DOHH2 (cell line): ENCODE data around the gene PRPF39.

Experiments used
- H3F3A ChIP-seq: fragments of 200-600 bp; sonication (generic), shearing (Covaris generic); 2 replicates; pipeline ENCODE4 v1.6.0; 2016; ENCODE audit warnings: antibody characterized with exemption, mild to moderate bottlenecking; ENCODE audit not compliant: control insufficient read depth, insufficient read depth
- H3K27ac ChIP-seq: fragments of 200-600 bp; sonication (generic); 2 replicates; pipeline ENCODE4 v1.5.1; 2014; ENCODE audit warnings: low read depth, mild to moderate bottlenecking, low read length, moderate library complexity
- H3K27me3 ChIP-seq: fragments of 200-600 bp; sonication (generic); 2 replicates; pipeline ENCODE4 v1.6.1; 2014; ENCODE audit warnings: mild to moderate bottlenecking, low read length, mixed read lengths; ENCODE audit not compliant: control insufficient read depth
- H3K36me3 ChIP-seq: fragments of 200-600 bp; sonication (generic); 2 replicates; pipeline ENCODE4 v1.6.1; 2014; ENCODE audit warnings: mild to moderate bottlenecking, low read length, moderate library complexity, mixed read lengths; ENCODE audit not compliant: control insufficient read depth
- H3K4me1 ChIP-seq: fragments of 200-600 bp; sonication (generic); 2 replicates; pipeline ENCODE4 v1.6.1; 2014; ENCODE audit warnings: mild to moderate bottlenecking, low read length, mixed read lengths; ENCODE audit not compliant: control insufficient read depth
- H3K4me2 ChIP-seq: fragments of 200-600 bp; sonication (generic); 2 replicates; pipeline ENCODE4 v1.6.0; 2014; ENCODE audit warnings: mild to moderate bottlenecking, low read length, moderate library complexity
- H3K4me3 ChIP-seq: fragments of 200-600 bp; sonication (generic); 2 replicates; pipeline ENCODE4 v1.5.1; 2014; ENCODE audit warnings: mild to moderate bottlenecking, low read length, mixed read lengths
- H3K79me2 ChIP-seq: fragments of 200-600 bp; sonication (generic); 2 replicates; pipeline ENCODE4 v1.6.1; 2014; ENCODE audit warnings: mild to moderate bottlenecking, low read length, mixed read lengths; ENCODE audit not compliant: control insufficient read depth
- H3K9me2 ChIP-seq: fragments of 200-600 bp; sonication (generic); replicated peaks from 2 replicates; pipeline ENCODE4 v1.6.1; 2014; ENCODE audit warnings: mild to moderate bottlenecking, low read length, mixed read lengths; ENCODE audit not compliant: control insufficient read depth
- H3K9me3 ChIP-seq: fragments of 200-600 bp; sonication (generic); 2 replicates; pipeline ENCODE4 v1.6.1; 2014; ENCODE audit warnings: antibody characterized with exemption, low read length, mixed read lengths; ENCODE audit not compliant: control insufficient read depth, insufficient read depth
- H4K20me1 ChIP-seq: fragments of 200-600 bp; sonication (generic); 2 replicates; pipeline ENCODE4 v1.6.0; 2014; ENCODE audit warnings: low read depth, mild to moderate bottlenecking, antibody characterized with exemption, low read length, moderate library complexity; ENCODE audit not compliant: control insufficient read depth, insufficient read depth
- CTCF ChIP-seq: fragments of 200-600 bp; sonication (generic); IDR thresholded peaks from one replicate; pipeline ENCODE4 v1.5.1; 2014; ENCODE audit warnings: antibody characterized with exemption, mild to moderate bottlenecking, low read depth, low read length; ENCODE audit not compliant: poor library complexity, severe bottlenecking
- EZH2phosphoT487 ChIP-seq: fragments of 200-600 bp; sonication (generic); IDR thresholded peaks from 2 replicates; pipeline ENCODE4 v1.6.1; 2017; ENCODE audit warnings: borderline replicate concordance, mild to moderate bottlenecking, antibody characterized with exemption, low read length, moderate library complexity, mixed read lengths

PRPF39 gene

GRCh38 chr14:45048385-45048784, 35.5 kb upstream of the PRPF39 start:
- Histone ChIP-seq H3K4me1 (no peaks in the 10 kb centered on the region), H3K27ac (no peak overlapping the region), H3K4me3 (no peak overlapping the region), H3K9me2 (no peaks in the 10 kb centered on the region), H3K79me2 (no peaks in the 10 kb centered on the region), H3K36me3 (peaks cover 3% of the 10 kb centered on the region; the same call in 1 of the 2 replicates), H3K27me3 (no peaks in the 10 kb centered on the region), H3K4me2 (no peak overlapping the region), H3F3A (no peaks in the 10 kb centered on the region), H3K9me3 (no peaks in the 10 kb centered on the region), H4K20me1 (no peaks in the 10 kb centered on the region)
- TF ChIP-seq CTCF, result no peak
- no peak for TF ChIP-seq EZH2phosphoT487

- no peaks in the 10 kb centered on the region for H3K79me2 ChIP-seq
- H3K9me2 ChIP-seq, result no peaks in the 10 kb centered on the region
- no peaks in the 10 kb centered on the region for H4K20me1 ChIP-seq
- no peaks in the 10 kb centered on the region for H3K27me3 ChIP-seq
- no peak overlapping the region for H3K27ac ChIP-seq
- TF ChIP-seq EZH2phosphoT487, result no peak
- no peaks in the 10 kb centered on the region for H3K9me3 ChIP-seq
- H3K36me3 ChIP-seq, result peaks cover 7% of the 10 kb centered on the region
- no peaks in the 10 kb centered on the region for H3F3A ChIP-seq
- H3K4me2 ChIP-seq, result no peak overlapping the region
- no peak overlapping the region for H3K4me3 ChIP-seq
- no peaks in the 10 kb centered on the region for H3K4me1 ChIP-seq
These were observed 32.7 kb upstream of the PRPF39 start for GRCh38 chr14:45051180-45051579.

- Histone ChIP-seq H3K4me1 (no peaks in the 10 kb centered on the region), H3K9me2 (no peaks in the 10 kb centered on the region), H3F3A (no peaks in the 10 kb centered on the region), H3K4me2 (no peak overlapping the region), H3K27me3 (no peaks in the 10 kb centered on the region), H4K20me1 (no peaks in the 10 kb centered on the region), H3K79me2 (no peaks in the 10 kb centered on the region), H3K9me3 (no peaks in the 10 kb centered on the region), H3K36me3 (peaks cover 8% of the 10 kb centered on the region; the same call in 1 of the 2 replicates), H3K27ac (no peak overlapping the region), H3K4me3 (no peak overlapping the region)
- TF ChIP-seq EZH2phosphoT487 (no peak), CTCF (no peak)
These were observed 32.0 kb upstream of the PRPF39 start for GRCh38 chr14:45051896-45052295.

GRCh38 chr14:45057349-45057748, 26.6 kb upstream of the PRPF39 start:
- H3K4me2 ChIP-seq, result no peak overlapping the region
- no peaks in the 10 kb centered on the region for H4K20me1 ChIP-seq
- peaks cover 8% of the 10 kb centered on the region; the same call in 1 of the 2 replicates for H3K36me3 ChIP-seq
- H3K27me3 ChIP-seq, result no peaks in the 10 kb centered on the region
- no peak overlapping the region for H3K27ac ChIP-seq
- TF ChIP-seq EZH2phosphoT487 (no peak), CTCF (no peak)
- no peaks in the 10 kb centered on the region; the same call in 1 of the 2 replicates for H3F3A ChIP-seq
- no peaks in the 10 kb centered on the region for H3K9me2 ChIP-seq
- no peaks in the 10 kb centered on the region for H3K79me2 ChIP-seq
- no peaks in the 10 kb centered on the region for H3K9me3 ChIP-seq
- no peak overlapping the region for H3K4me3 ChIP-seq
- no peaks in the 10 kb centered on the region for H3K4me1 ChIP-seq
